NOMO-1 treated with DMSO at 0.1 percent for 48 hours (cell line): Measurements from ENCODE around the gene COP1.

Source experiments
- DNase-seq: peaks from one replicate; lab custom pipeline; 2025; ENCODE audit not compliant: unreplicated experiment; lab: John Stamatoyannopoulos, UW

The COP1 gene

GRCh38 chr1:175978476-175978875, 228.6 kb downstream of the COP1 start:
- DNase-seq, result no peak

- DNase-seq, result no peak
Observed at GRCh38 chr1:175976865-175977642, 230.0 kb downstream of the COP1 start.

DNA sequence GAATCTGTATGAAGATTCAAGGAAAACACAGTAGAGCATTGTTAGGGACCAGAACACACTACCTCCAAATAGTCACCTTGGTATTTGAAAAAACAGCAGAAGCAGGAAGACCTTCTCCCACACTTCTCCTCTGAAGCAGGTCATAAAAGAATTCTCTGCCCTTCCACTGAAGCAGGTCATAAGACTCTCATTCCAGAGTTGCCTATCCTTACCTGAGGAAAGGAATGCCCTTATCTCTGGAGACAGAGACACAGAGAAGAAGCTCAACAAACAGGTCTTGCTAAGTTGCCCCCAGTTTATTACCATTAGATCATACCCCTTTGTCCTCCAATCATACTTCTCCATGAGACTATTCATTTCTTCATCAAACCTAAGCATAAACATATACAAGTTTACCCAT, 237.9 kb downstream of the COP1 start:
- DNase-seq, result no peak

DNA sequence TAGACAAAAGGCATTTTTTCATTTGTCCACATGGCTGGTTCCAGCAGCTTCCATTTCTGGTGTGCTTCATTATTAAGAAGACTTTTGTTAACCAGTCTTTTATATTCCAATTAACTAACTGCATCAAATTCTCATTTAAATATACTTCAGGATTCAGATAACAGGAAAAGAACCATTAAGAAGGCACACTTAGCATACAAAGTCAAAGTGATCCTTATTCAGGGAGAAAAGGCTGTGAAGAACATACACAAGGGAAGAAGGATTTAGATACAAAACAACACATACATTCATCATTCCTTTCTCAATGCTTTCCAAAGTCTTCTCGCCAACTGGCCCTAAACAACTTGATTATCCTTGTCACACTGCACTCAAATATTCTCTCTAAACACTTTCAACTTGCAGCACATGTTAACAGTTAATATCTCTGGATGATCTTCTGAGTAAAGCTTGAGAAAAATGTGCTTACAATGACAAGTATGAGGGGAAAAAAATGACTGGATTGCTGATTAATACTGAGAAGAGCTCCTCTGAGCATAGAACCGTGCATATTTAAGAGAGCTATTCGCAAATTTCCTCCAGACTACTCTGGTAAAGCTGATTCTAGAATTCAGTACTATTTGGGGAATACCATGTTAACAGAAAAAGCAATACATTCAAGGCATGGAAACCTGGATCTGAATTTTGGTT, 238.5 kb downstream of the COP1 start:
- no peak for DNase-seq

- no peak for DNase-seq
Observed at GRCh38 chr1:175963740-175964139, 243.3 kb downstream of the COP1 start.

DNA sequence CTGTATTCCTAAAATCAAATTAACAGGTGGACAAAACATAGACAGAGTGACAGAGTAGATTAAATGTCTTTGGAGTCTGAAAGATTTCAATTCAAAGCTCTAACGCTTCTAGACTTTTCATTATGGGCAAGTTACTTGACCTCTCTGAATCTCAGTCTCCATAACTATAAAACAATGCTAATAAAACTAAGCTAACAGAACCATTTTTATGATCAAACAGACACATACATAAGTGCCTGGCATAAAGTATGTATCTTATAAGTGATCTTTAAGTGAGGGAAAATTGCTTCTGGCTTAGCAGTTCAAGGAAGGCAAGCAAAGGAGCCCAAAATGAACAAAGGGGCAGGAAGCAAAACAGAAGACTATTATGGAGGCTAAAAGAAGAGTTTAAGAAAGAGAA, 246.9 kb downstream of the COP1 start:
- DNase-seq, result no peak

- no peak for DNase-seq
Observed at GRCh38 chr1:175951627-175952026, 255.5 kb downstream of the COP1 start.

DNA sequence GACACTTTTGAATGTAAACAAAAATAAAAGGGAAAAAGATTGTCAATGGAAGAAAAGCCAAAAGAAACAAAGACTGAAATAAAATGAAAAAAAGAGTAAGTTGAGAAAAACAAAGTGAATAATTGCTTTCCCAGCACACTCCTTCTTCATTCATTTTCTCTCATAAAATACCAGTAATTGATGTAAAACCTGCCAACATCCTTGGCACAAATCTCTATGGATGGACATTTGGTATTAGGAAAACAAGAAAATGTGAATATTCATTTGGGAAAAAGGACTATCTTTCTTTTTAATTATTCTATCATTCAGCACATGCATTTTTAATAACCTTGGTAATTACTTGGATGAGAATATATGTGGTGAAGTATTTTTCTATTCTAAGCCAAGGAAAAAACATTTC, 259.3 kb downstream of the COP1 start:
- DNase-seq, result no peak

DNA sequence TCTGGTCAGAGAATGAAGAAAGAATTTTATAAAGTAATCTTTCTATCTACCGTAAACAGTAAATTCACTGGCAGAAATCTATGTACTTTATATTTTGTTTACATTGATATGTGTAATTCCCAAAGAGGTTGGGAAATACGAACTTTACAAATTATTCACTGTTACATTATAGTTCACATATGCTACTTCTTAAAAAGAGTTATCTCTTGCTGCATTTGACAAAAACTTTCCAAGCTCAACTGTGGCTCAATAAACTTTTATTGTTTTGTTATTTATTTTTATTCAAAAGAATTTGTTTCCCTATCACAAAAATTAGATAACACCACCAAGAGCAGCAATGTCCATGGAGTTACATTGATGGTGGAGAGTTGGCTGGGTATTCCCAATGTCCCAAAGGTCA, 262.5 kb downstream of the COP1 start:
- DNase-seq, result no peak

- no peak for DNase-seq
Observed at GRCh38 chr1:175941164-175941563, 265.9 kb downstream of the COP1 start.

- DNase-seq, result no peak
Observed at GRCh38 chr1:175936736-175937135, 270.4 kb downstream of the COP1 start.

GRCh38 chr1:175935566-175936115, 271.4 kb downstream of the COP1 start:
- DNase-seq, result no peak

- no peak for DNase-seq
Observed at GRCh38 chr1:175935166-175935565, 271.9 kb downstream of the COP1 start.

GRCh38 chr1:175933801-175934200, 273.3 kb downstream of the COP1 start:
- no peak for DNase-seq

GRCh38 chr1:175927944-175928343, 279.1 kb downstream of the COP1 start:
- no peak for DNase-seq

DNA sequence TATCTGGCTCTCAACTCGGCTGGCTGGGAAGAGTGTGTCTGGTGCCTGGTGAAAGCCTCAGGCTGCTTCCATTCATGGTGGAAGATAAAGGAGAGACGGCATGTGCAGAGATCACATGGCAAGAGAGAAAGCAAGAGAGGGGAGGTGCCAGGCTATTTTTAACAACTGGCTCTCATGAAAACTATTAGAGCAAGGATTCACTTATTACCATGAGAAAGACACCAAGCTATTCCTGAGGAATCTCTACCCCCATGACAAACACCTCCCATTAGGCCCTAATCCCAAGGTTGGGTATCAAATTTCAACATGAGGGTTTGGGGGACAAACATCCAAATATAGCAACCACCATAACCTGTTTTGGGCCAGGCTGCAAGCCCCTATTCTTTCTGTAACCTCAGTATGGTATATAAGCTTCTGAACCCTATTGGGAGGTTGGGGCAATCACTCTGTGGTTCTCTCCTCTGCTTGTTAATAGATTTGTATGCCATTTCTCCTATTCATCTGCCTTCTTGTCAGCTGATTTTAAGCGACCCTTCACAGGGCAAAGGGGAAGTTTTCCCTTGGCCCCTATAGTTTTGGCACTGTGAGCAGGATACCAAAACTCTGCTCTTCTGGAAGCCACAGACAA, 284.7 kb downstream of the COP1 start:
- no peak for DNase-seq

DNA sequence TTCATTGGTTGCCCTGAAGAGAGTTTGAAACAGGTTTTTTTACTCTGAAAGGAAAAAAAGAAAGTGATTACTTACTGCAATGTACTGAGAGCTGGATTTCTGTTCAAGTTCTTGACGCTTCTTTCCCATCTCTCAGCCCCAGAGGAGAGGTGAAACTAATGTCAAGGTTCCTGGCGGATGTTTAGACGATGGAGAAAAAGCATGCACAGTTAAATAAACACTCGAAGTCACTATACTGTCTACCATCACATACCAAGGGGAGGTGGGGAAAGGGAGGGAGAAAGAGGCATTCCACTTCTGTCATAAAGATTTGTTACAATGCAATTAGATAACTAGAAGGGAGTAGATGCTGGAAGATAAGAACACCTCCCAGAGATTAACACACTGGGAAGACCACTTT, 286.7 kb downstream of the COP1 start:
- DNase-seq, result no peak

- DNase-seq, result no peak
Observed at GRCh38 chr1:175919001-175919400, 288.1 kb downstream of the COP1 start.

DNA sequence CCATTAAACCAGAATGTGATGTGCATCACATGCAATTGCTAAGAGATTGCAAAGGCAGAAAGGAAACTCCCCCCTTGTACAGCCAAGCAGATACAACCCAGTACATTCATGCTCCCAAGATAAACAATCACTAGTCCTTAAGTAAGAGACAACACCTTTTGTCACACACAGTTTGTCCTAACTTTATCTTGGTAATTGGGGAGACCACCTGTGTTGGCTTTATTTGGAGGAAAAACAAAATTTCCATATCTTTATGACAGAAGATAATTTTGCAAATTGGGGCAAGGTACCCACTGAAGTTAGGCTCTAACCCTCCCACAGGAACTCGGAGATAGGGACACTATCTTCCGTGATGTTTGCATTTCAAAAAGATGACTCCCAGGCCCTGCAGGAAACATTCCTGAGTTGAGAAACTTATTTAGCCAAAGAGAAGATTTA, 288.7 kb downstream of the COP1 start:
- DNase-seq, result no peak

GRCh38 chr1:175914115-175914514, 293.0 kb downstream of the COP1 start:
- DNase-seq, result no peak

GRCh38 chr1:175911138-175911537, 295.9 kb downstream of the COP1 start:
- no peak for DNase-seq

DNA sequence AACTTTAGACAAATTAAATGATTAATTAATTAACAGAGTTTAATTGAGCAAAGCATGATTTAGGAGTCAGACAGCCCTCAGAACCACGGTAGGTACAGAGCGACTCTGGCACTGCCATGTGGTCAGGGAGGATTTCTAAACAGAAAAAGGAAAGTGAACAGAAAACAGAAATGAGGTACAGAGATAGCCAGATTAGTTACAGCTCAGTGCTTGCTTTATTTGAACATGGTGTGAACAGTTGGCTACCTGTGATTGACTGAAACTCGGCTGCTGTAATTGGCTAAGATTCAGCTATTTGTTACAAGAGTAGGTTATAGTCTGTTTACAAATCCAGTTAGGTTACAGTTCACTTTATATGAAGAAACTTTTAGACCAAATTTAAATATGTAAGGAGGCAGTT, 300.7 kb downstream of the COP1 start:
- no peak for DNase-seq
